Activated naive CD4-positive, alpha-beta T cell treated with anti-CD3 and anti-CD28 coated beads, Interleukin-2, amount 50 U/mL, for 16 hours (primary cell): ENCODE results near the gene TXN2.
"Not testable (repeated sequence)": the region's sequence is repeated elsewhere in the genome, so short reads cannot be mapped to it uniquely, and the experiment has no call there.

Experiments used
- DNase-seq: peaks from one replicate; pipeline ENCODE4 v3.0.0-alpha.2; 2020

The TXN2 gene, protein sequence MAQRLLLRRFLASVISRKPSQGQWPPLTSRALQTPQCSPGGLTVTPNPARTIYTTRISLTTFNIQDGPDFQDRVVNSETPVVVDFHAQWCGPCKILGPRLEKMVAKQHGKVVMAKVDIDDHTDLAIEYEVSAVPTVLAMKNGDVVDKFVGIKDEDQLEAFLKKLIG

DNA sequence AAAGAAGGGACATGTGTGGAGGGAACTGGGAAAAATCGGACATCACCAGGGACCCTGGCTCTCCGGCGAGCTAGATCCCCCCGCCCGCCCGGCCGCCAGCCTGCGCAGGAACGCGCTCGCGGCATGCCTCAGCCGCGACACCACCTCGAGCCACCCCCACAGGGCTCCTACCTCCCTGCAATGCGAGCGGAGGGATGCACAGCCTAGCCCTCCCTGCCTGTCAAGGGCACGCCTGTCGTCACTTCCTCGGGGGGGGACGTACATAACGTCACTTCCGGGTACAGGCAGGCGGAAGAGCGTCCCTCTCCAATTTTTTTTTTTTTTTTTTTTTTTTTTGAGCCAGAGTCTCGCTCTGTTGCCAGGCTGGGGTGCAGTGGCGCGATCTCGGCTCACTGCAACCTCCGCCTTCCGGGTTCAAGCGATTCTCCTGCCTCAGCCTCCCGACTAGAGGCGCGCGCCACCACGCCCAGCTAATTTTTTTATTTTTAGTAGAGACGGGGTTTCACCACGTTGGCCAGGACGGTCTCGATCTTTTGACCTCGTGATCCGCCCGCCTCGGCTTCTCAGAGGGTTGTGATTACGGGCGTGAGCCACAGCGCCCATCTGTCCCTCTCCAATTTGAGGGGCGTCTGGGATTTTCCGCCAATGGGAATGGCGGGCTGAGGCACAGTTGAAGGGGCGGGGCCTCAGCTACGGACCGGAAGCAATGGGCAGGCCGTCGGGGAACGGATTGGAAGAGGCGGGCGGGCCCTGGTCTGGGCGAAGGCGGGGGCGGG is at the start of gene TXN2:
TXN2 (minus strand) TSS at position 248 of the 776 bp plus-strand sequence. CDS start 803 bp downstream, outside the sequence.
- DNase-seq, result peak; percentile 95

DNA sequence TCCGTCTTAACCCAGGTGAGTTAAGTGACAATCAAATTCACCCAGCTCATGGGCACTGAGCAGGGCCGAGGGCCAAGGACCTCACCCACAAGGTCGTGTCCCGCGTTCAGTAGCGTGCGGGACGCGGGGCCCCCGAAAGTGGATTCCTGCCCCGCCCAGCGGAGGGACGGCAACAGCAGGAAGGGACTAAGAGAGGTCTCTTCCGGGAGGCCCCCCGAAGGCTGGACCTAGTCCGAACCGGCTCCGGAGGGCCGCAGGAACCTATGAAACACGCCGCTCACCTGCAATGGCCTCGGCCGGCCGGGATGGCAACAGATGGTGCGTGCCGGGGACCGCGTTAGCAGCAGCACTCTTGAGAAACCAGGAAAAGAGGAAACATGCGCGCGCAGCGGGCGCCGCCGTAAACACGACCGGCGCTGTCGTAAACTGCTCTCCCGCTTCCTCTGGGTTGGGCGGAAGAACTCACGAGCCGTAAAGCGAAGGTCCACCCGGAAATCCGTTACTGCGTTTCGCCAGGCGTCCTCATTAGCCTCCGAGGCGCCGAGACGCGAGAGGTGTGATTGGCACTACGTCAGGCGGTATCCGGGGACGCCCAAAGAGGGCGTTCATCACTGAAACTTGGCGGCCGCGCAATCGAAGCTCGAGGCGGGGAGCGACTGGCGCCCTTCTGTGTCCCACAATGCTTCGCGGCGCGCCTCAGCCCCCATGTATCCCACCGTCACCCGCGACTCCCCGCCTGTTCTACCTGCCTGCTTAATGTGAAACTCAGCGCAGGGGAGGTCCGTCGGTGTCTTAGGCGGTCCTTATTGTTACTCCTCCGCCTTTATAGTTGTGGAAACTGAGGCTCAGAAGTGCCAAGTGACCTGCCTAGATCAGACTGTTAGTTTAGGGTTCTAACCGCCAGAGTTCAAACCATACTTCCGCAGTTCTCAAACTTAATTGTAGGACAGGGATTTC is 47.6 kb upstream of the TXN2 start, which contains the start of gene EIF3D:
EIF3D (minus strand) TSS at position 372 of the 957 bp plus-strand sequence. CDS start 3,045 bp downstream, outside the sequence.
- peak; percentile 97 for DNase-seq

DNA sequence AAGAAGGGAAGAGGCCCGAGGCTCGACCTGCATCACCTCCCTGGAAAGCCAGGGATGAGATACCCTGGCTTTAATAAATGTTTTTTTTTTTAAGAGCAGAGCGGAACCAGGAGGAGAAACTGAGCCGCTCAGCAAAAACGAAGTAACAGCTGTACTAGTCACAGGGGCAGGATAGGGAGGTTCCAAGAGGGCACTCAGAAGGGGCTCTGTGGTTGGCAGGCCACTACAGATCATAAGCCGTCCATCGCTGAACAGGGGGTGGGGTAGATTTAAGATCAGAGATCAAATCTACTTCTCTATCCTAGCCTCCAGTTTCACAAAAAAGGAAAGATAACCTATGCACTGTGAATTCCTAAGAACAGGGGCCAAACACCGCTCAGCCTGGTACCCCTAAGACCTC is 46.9 kb upstream of the TXN2 start:
- DNase-seq, result peak; percentile 16

DNA sequence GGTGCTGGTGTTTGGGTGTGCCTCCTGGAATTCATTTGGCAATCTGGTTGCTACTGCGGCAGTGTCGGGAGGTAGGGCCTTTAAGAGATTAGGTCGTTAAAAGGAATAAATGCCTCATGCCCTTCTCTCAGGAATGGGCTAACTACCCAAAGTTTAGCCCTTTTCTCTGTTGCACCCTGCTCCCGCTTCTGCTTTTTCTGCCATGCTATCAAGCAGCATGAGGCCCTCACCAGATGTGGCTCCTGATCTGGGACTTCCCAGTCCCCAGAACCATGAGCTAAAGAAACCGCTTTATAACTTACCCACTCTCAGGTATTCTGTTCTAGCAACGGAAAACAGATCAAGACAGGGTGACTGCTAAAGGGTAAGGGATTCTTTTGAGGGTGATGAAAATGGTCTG is 41.2 kb upstream of the TXN2 start:
- no peak for DNase-seq

- DNase-seq, result no peak
Measured at GRCh38 chr22:36520423-36520822, 39.0 kb upstream of the TXN2 start.

DNA sequence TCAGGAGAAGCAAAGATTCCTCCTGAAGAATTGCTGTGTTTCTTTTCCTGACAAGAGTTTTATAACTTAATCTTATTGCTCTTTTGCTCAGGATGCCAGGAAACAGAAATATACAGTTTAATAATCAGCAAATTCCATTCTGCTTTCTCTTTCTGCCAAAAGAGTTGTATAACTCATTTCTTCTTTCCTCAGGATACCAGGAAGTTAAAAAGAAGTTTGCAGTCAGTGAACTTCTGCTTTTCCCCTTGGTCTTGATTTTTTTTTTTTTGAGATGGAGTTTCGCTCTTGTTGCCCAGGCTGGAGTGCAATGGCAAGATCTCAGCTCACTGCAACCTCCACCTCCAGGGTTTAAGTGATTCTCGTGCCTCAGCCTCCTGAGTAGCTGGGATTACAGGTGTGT is 38.5 kb upstream of the TXN2 start:
- not testable (repeated sequence) for DNase-seq

- DNase-seq, result no peak
Measured at GRCh38 chr22:36514766-36515165, 33.3 kb upstream of the TXN2 start.

DNA sequence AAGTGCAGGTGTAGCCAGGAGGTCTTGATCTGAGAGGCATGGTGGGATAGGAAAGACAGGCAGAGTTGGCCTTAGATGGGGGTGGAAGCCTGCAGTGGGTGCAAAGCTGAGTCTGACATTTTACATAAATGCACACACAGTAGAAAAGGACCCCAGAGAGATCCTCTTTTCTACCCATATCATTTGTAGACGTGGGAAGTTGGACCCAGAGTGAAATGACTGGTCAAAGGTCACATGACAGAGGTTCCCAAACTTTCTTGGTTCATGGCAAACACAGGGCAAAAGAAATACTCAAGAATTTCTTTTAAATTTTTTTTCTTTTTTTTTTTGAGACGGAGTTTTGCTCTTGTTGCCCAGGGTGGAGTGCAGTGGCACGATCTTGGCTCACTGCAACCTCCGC is 31.6 kb upstream of the TXN2 start:
- no peak for DNase-seq

GRCh38 chr22:36512333-36512732 is 30.9 kb upstream of the TXN2 start:
- no peak for DNase-seq

DNA sequence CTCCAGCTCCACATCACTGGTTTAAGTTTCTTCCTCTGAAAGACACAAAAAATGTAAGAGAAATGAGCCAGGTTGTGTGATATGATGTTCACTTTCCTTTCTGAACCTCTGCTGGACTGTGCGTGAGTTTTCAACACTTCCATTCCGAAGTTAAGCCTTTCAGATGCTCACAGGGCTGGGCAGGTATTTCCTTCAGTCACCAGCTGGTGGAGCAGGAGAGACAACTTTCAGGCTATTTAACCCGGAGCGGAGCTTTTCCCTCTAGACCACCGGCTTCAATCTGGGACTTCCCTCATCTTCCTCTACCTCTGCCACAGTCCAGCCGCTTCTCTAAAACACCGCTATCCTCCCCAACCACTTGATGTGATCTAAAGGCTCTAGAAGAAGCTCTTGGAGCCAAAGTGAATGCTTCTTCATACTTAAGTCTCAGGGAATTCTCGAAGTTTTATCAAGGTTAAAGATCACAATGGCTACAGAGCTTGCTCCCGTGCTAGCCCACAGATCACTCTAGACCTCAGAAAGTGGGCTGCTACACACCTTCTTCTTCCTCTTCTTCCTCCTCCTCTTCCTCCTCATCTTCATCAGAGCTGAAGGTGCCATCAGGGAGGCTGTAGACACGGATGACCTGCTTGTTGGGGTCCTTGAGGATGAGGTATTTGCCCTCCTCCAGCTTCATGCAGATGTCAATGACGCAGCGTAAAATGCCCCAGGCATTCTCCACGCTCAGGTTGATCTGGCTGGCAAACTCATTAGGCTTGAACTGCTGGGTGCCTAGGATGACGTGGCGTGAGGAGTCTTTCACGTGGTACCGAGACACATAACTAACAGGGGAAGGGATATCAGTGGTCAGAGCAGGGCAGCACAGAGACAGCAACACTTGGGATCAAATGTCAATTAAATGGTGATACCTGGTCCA is 29.8 kb upstream of the TXN2 start:
- DNase-seq, result peak; percentile 37

DNA sequence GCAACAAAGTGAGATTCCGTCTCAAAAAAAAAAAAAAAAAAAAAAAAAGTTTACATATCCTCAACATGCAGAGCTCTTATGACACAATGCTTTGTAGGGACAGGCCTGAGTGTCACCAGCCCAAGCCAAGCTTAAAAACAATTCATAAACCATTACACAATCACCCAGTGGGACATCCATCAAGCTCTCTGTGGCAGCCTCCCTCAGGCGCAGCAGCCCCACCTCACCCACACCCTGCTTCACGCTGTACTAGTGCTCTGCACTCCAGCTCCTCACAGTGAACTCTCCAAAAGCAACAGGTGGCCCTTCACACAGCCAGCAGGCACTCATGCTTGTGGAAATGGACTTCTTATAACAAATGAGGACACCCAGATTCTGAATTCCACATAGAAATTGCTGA is 28.9 kb upstream of the TXN2 start:
- DNase-seq, result no peak

DNA sequence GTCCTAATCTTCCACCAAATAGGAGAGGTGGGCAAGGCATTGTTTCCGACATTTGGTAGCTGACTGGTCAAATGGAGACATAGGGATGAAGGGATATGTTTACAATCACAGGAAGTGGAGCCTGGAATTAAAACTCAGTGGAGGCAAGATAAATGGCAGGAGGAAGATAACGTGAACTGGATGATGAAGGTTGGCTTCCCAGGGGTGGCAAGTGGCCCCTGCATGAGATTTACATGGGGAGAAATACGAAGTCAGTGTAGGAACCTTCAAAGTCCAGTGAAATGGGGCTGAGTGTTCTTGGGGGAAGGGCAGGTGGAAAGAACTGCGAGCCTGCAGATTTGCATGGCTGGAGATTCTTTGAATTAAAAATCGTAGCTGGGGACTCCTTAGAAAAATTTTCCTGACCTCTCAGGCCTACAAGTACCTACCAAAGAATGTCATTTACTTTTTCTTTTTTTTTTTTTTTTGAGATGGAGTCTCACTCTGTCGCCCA is 26.1 kb upstream of the TXN2 start:
- no peak for DNase-seq

DNA sequence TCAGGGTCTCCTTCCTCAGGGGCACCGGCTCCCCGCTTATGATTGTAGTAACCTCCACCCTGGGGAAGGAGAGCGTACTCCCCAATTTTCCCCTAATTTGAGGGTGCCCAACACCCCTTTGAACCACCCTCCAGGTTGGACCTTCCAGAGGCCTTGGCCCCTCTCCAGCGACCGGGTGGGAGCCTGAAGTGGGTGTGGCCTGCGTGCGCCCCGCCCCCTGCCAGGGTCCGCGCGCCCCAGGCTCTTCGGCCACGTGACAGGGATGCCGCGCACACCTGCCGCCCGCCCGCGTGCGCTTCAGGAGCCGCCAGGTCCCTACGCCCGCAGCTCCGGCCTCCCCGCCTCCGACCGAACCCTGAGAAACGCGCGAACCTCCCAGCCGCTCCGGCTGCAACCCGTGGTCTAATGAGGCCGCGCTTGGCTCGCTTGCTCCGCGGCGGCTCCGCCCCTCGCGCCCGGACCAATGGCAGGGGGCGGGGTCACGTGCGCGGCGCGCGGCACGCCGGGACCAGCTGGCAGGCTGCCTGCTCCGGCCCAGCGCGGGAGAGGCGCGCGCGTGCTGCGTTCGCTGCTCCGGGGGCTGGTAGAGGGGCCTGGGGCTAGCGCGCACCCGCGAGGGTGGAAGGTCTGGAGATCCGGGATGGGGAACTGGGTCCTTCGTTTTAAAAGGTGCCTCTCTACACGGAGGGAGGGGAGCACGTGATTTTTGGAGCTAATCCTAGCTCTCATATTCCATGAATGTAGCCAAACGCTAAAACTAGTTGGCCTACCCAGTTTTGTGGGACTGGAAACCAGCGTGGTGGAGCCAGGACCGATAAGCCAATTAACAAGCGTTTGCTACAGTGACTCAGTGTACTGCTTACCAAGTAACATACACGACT is 25.4 kb upstream of the TXN2 start, which contains the start of gene FOXRED2:
FOXRED2 (minus strand) TSS at position 404 of the 881 bp plus-strand sequence. CDS start 618 bp downstream, outside the sequence.
- DNase-seq, result peak; percentile 91

GRCh38 chr22:36505998-36506635 is 24.7 kb upstream of the TXN2 start:
- no peak for DNase-seq

- DNase-seq, result no peak
Measured at GRCh38 chr22:36497910-36498665, 16.6 kb upstream of the TXN2 start.

DNA sequence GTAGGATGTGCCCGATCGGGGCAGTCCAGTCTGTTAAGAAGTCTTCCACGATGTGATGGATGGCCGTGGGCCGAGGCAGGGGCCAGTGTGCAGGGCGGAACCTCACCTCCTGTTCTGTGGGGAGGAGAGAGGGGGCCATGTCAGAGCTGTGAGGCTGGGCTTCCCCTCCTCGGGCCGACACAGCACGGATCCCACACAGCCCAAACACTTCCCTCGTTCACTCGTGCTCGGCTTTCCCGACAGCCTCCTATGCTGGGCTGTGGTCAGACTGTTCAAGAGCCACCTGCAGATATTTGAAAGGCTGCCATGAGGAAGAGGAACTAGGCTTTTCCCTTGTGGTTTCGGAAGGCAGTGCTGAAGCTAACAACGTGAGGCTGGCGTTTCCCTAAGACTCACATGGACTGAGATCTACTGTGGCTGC is 12.3 kb upstream of the TXN2 start:
- DNase-seq, result no peak

DNA sequence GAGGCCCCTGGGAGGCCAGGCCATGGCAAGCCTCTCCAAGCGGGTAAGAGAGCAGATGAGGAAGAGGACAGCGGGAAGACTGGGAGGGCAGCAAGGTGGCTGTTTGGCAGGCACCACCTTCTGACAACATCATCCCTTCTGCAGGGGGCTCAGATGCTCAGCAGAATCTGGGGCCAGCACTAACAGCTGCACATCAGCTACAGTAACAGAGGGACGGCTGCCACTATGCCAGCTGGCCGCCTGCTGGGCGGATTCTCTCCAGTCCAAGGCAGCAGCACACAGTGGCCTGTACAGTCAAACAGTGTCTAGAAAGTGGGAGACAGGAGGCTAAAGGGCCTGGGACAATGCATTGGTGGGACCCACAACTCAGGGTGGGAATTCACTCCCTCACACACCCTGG is 10.7 kb upstream of the TXN2 start:
- no peak for DNase-seq

GRCh38 chr22:36491155-36491554 is 9.7 kb upstream of the TXN2 start:
- DNase-seq, result no peak

- peak; percentile 68 for DNase-seq
Measured at GRCh38 chr22:36486619-36487384, 5.4 kb upstream of the TXN2 start.
